ENCODE data around the gene USP32.
"Not testable (repeated sequence)": the region's sequence is repeated elsewhere in the genome, so short reads cannot be mapped to it uniquely, and the experiment has no call there.

The USP32 gene

DNA sequence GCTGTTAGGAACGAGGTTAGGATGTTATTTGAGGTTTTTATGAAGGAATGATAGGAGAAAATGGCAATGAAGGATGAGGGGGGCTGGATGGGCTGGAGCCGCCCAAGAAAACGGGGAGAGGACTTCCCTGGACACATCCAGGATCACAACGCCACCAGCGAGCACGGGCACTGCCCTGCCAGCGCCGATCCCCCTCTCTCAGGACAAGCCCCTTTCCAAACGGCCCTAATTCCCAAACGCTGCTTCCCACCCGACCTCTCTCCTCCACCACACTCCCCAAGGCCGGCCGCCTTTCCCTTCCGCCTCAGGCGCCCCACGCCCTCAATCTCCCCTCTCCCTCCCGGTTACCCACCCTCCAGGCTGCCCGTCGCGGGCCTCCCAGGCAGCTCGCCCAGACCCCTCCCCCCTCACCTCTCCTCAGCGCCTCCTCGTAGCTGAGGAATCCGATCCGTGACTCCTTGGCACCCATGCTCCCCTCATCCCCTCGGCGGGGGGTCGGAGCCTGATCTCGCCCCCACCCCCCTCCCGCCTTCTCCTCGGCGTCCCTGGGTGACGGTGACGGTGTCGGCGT lies 377 bp downstream of the USP32 start:
- DNase-seq (ENCODE audit: low read depth): no peak
- H3K4me3 ChIP-seq (ENCODE audit: low read depth, low read length): peak overlapping the region; percentile 96
- TF ChIP-seq, protein P1, sequence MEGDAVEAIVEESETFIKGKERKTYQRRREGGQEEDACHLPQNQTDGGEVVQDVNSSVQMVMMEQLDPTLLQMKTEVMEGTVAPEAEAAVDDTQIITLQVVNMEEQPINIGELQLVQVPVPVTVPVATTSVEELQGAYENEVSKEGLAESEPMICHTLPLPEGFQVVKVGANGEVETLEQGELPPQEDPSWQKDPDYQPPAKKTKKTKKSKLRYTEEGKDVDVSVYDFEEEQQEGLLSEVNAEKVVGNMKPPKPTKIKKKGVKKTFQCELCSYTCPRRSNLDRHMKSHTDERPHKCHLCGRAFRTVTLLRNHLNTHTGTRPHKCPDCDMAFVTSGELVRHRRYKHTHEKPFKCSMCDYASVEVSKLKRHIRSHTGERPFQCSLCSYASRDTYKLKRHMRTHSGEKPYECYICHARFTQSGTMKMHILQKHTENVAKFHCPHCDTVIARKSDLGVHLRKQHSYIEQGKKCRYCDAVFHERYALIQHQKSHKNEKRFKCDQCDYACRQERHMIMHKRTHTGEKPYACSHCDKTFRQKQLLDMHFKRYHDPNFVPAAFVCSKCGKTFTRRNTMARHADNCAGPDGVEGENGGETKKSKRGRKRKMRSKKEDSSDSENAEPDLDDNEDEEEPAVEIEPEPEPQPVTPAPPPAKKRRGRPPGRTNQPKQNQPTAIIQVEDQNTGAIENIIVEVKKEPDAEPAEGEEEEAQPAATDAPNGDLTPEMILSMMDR (IDR thresholded peaks at IDR 0.05; ENCODE audit: insufficient read depth, low read depth, low read length, missing control alignments): no peak

DNA sequence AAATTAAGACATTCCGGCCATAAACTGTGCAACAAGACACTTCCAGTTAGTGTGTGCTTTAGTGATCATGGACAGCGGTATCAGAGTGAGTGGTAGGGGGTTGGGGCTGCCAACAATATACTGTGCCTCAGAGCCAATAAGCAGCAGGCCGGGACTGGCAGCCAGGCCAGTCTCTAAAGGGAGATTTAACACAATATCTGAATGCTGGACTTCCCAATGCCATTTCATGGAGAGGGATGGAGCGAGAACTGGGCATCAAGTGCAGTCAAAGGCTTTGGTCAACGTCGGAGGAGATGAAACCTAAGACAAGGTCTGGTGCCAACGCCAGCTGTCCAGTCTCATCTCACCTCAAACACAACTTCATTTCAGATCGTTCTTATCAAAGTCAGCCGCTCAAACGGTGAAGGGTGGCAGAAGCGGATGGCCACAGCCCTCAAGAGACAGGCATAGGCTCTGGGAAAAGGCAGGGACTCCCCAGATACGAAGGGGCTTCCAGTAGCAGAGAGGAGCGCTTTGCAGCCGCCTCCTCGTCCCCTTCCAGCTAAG lies 935 bp downstream of the USP32 start:
- TF ChIP-seq, protein P1 (IDR thresholded peaks at IDR 0.05; ENCODE audit: insufficient read depth, low read depth, low read length, missing control alignments): no peak
- peak; percentile 53 for DNase-seq (ENCODE audit: low read depth)
- peak overlapping the region; percentile 96 for H3K4me3 ChIP-seq (ENCODE audit: low read depth, low read length)

DNA sequence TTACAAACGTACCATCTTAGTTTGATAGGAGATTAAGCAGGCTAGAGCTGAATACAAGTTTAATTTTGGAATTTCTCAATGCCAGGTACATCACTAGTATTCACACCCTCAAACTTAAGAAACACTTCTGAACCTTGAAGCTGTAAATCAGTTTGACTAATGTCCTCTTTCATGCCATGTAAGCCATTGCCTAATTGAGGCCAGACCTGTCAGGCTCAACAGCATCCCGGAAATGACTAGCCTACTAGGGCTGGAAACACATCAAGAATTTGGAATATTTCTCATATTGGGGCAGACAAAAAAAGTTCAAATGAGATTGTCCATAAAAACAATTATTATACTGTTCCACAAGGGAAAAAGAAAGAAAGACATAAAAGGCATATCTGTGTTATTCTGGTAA lies 1.7 kb downstream of the USP32 start:
- H3K4me3 ChIP-seq (ENCODE audit: low read depth, low read length): peak overlapping the region; percentile 96
- TF ChIP-seq, protein P1 (IDR thresholded peaks at IDR 0.05; ENCODE audit: insufficient read depth, low read depth, low read length, missing control alignments): no peak
- DNase-seq (ENCODE audit: low read depth): peak; percentile 9

DNA sequence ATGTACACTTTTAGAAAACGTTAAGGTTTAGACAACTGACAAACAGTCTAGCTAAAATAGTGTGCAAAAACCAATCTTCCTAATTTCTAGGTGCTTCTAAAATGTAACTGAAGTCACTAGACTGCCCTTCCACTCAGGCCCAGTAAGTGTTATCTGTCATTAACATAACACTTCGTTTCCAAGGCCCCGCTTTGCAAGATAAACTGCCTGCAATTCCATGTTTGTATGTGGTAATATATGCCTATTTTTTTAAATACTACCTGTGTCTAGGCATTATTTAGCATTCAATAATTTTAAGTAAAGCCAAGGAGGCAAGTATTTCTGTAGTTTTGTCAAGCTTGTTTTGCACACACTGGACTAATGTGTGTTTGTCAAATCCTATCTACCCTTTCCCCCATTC lies 3.2 kb downstream of the USP32 start:
- TF ChIP-seq, protein P1 (IDR thresholded peaks at IDR 0.05; ENCODE audit: insufficient read depth, low read depth, low read length, missing control alignments): no peak
- no peak overlapping the region for H3K4me3 ChIP-seq (ENCODE audit: low read depth, low read length)
- DNase-seq (ENCODE audit: low read depth): no peak

DNA sequence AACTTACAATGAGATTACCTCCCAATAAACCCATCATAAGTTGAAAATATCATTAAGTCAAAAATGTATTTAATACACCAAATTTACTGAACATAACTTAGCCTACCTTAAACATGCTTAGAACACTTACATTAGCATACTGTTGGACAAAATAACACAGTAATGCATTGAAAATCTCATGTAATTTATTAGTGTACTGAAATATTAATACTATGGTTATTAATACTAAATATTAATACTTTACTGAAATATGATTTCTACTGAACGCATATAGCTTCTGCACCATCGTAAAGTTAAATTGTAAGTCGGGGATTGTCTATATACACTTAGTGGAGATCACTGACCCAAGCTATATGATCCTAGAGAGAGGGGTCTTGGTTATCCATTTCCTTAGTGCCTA lies 4.3 kb downstream of the USP32 start:
- H3K4me3 ChIP-seq (ENCODE audit: low read depth, low read length): no peak overlapping the region
- TF ChIP-seq, protein P1 (IDR thresholded peaks at IDR 0.05; ENCODE audit: insufficient read depth, low read depth, low read length, missing control alignments): no peak
- no peak for DNase-seq (ENCODE audit: low read depth)

DNA sequence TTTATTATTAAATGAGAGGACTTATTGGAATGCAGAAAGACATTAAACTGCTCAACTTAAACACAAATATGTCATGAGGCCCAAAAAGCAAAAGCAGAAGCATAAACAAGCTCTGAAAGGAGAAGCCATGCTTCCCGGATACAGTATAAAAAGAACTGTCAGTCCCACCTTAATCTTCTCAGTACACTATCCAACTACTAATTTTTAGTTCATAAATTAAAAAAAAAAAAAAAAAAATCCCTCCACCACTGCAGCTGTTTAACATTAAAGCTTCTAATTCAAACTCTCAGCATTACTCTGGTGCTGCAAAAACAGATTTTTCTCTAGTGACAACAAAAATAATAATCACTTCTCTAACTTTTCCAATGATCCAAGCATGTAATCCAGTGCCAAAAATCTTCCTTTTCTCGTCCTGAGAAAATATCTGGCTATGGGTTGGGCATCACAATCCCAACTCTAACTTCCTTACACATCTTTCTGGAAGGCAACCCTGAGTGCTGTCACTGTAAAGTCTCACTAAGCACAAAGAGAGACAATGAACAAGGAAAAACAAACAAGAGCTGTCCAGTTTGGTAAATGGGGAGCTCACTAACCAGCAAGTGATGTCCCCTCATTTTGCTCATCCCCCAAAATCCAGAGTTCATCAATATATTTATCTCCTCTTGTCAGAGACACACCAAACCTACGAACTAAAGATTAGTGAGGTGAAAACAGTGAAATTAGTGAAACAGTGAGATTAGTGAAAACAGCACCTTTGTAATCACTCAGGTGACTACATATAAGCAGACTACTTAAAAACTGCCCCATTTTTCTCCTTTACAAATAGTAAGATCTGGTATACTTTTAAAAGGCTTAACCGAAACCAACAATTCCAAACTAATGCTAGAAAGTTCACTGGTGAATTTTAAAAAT lies 5.5 kb downstream of the USP32 start:
- TF ChIP-seq, protein P1 (IDR thresholded peaks at IDR 0.05; ENCODE audit: insufficient read depth, low read depth, low read length, missing control alignments): no peak
- no peak overlapping the region for H3K4me3 ChIP-seq (ENCODE audit: low read depth, low read length)
- no peak for DNase-seq (ENCODE audit: low read depth)

DNA sequence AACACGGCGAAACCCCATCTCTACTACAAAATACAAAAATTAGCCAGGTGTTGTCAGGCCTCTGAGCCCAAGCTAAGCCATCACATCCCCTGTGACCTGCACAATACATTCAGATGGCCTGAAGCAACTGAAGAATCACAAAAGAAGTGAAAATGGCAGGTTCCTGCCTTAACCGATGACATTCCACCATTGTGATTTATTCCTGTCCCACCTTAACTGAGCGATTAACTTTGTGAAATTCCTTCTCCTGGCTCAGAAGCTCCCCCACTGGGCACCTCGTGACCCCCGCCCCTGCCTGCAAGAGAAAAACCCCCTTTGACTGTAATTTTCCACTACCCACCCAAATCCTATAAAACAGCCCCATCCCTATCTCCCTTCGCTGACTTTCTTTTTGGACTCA lies 7.0 kb downstream of the USP32 start:
- H3K4me3 ChIP-seq (ENCODE audit: low read depth, low read length); DNase-seq (ENCODE audit: low read depth): not testable (repeated sequence)
